Measurements from ENCODE around the gene WIZ.
A peak's percentile ranks its signal among the peaks of the same experiment; 100 is the strongest.
"Not testable (repeated sequence)": the region's sequence is repeated elsewhere in the genome, so short reads cannot be mapped to it uniquely, and the experiment has no call there.

WIZ gene

GRCh38 chr19:15428956-15429824 lies 20.6 kb downstream of the WIZ start:
- no peak for DNase-seq

GRCh38 chr19:15427991-15428471 lies 21.7 kb downstream of the WIZ start:
- DNase-seq: no peak

- DNase-seq: no peak
Measured at GRCh38 chr19:15427350-15427700, 22.4 kb downstream of the WIZ start.

- no peak for DNase-seq
Measured at GRCh38 chr19:15426485-15427349, 23.0 kb downstream of the WIZ start.

DNA sequence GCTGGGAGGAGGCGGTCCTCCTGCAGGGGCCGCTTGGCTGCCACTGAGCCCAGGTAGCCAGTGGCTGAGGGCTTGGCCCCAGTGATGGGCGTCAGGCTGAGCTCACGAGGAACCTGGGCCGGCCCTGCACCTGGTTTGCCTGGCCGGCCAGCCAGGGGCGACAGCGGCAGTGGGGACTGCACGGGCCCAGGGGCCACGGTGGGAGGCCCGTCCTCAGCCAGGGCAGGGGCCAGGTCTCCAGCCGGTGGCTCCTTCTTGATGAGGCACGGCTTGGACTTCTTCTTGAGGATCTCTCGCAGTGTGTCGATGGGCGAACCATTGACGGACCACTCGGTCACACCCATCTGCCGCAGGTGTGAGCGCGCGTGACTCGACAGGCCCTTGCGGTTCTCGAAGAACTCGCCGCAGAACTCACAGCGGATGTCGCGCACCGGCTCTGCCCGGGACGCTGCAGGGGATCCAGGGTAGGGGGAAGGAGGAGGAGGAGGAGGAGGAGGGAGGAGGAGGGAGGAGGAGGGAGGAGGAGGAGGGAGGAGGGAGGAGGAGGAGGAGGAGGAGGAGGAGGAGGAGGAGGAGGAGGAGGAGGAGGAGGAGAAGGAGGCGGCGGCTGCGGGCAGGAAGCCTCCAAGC lies 24.3 kb downstream of the WIZ start:
- DNase-seq: no peak

DNA sequence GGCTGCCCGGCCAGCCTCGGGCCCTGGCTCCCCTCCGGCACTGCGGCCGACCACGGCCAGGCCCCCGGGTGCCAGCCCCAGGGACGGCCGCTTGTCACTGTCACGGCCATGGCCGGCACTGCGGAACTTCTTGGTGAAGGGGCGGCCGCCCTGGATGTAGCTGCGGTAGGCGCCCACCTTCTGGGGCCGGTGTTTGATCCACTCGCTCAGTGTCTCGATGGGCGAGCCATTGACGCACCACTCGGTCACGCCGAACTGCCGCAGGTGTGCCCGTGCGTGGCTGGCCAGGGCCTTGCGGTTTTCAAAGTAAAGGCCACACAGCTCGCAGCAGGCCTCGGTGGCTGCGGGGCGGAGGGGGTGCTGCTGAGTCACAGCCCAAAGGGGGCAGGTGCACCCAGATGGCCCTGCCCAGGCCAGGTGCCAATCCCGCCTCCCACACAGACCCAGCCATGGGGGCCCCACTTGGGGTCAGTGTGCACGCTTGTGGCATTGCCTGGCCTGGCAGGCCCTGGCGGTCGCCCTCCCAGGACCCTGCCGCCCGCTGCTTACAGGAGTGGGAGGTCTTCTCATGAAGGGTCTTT lies 25.0 kb downstream of the WIZ start:
- no peak for DNase-seq

DNA sequence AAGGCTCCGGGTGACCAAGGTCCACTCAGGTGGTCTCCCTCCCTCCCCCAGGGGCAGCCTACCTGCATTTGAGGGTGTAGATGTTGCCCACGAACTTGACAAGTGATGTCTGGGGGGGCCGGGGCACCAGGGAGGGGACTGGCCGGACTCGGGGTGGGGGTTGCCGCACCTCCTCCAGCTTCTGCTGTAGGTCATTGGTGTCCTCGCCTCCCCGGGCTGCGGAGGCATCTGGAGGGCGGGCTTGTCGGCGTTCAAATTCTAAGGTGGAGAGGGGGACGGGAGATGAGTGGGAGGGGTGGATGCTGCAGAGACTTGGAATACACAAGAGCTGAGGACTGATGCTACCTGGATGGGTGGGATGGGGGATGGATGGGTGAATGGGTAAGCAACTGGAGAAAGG lies 25.6 kb downstream of the WIZ start:
- DNase-seq: no peak

- DNase-seq: no peak
Measured at GRCh38 chr19:15423130-15423529, 26.6 kb downstream of the WIZ start.

- DNase-seq: no peak
Measured at GRCh38 chr19:15422296-15423075, 27.3 kb downstream of the WIZ start.

DNA sequence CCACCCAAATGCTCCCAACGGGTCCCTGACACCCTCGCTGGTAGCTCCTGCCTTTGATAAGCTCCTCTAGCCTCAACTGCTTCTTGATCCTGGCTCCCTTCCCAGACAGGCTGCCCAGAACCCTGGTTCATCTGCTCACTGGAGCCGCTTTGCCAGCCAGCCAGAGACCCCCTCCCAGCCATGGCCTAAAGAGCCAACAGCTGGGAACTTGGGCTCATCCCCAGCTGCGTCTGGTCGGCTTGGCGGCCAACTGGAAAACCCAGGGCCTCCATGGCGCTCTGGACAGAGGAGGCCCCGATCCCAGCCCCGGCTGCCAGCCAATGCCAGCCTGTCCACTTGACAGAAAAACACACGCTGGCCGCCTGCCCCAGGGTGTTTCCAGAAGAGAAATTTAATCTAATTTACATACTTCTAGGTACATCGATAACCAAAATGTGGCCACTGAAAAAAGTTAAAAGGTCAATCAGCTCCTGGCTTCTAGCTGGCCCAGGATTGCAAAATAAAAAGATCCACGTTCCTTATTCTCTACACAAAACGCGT lies 28.0 kb downstream of the WIZ start:
- peak; percentile 74 for DNase-seq

- no peak for DNase-seq
Measured at GRCh38 chr19:15421136-15421695, 28.5 kb downstream of the WIZ start.

DNA sequence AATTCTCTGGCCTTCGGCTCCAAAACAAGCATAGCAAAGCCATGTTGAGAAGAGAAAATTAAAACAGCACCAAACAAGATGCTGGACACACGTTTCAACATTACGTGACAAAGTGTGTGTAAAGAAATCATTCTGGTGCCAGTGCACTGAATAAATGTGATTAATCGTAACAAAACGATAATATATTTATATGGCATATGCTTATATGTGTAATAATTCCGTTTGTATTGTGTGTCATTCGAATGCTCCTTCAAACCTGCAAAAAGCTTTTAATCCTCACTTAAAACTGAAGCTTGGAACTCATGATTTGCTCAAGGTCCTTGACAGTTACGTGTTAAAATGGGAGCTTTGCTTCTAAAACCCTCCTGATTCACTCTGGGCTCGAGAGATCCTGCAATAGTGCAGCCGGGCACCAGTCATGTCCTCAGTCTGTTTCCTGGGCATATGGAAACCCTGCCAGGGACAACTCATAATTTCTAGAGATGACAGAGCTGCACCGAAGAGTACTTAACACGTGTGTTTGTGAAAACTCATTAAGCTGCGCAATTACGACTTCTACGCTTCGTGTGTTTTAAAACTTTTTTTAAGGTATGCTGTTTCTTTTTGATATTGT lies 30.2 kb downstream of the WIZ start:
- no peak for DNase-seq

DNA sequence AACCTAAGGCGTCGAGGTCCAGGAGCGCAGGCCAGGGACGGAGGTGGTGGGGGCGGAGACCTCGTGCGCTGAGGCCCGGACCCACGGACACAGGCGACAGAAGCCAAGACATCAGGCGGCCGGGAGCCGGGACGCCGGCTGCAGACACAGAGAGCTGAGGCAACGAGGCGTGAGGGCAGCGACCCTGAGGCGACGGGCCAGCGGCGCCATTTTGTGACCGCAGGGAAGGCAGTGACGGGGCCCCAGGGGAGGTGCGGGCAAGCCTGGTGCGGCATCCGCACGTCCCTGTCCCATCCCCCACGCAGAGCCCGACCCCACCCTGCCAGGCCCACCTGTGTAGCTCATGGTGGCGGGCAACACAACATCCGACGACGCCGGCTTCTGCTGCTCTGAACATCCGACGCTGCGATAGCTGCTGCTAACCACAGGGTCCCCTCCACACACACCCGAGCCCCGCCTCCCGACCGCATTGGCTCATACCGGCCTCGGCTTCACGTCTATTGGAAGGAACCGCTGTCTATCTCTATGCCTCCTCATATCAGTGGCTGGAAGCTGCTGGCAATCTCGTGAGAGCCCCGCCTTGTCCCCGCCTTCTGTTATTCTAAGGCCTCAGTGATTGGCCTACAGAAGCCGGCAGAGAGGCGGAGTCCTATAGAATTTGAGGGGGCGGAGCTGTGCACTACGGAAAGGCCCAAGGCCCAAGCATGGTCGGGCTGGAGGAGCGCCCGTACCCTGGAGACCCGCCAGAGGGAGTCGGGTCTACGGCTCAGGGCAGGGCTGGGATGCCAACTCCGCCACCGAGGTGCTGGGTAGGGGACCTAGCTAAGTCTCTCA lies 31.0 kb downstream of the WIZ start, which contains the start of gene AKAP8L:
Gene AKAP8L (minus strand): TSS at position 410 of the 834 bp plus-strand sequence. CDS start 65 bp downstream, at position 345.
- DNase-seq: peak; percentile 99

DNA sequence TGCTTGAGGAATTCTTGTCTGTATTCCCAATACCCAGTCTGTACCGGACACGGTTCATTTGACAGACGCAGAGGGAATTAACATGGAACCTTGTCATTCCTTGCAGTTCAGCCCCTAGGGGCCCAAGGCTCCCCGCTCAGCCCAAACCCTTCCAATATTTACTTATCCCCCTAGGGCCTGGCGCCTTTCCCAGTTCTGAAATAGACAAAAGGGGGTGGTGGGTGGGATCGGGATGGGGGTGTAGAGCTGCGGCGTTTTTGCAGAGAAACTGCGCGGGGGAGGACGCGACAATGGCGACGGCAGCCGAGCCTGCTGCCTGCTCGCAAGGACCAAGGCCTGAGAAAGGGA lies 31.6 kb downstream of the WIZ start:
- DNase-seq: no peak

- no peak for DNase-seq
Measured at GRCh38 chr19:15417699-15418098, 32.1 kb downstream of the WIZ start.

DNA sequence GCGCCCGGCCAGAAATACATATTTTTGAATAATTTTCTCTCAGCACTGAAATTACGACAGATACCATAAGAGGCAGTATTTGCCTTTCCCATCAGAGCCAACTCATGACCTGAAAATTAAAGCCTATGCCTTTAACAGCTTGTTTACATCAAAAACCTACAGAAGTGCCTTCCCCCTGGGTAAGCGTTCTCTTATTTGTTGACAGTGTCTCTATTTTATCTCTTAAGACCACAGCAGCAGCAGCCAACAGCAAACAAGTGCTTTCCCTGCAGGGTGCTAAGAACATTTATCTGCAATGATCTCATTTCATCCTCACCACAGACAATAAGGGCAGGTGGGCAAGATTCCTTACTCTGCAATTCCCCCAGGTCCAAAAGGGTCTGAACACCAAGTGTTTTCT lies 36.9 kb downstream of the WIZ start:
- no peak for DNase-seq

DNA sequence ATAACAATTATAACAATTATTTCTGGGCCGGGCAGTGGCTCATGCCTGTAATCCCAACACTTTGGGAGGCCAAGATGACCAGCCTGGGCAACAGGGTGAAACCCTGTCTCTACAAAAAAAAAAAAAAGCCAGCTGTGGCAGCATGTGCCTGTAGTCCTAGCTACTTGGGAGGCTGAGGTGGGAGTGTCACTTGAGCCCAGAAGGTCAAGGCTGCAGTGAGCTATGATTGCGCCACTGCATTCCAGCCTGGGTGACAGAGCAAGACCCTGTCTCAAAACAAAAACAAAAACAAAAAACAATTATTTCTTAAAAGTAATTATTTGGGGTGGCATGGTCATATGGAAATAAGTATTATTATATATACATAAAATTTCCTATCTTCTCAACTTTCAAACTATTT lies 38.4 kb downstream of the WIZ start:
- DNase-seq: not testable (repeated sequence)

DNA sequence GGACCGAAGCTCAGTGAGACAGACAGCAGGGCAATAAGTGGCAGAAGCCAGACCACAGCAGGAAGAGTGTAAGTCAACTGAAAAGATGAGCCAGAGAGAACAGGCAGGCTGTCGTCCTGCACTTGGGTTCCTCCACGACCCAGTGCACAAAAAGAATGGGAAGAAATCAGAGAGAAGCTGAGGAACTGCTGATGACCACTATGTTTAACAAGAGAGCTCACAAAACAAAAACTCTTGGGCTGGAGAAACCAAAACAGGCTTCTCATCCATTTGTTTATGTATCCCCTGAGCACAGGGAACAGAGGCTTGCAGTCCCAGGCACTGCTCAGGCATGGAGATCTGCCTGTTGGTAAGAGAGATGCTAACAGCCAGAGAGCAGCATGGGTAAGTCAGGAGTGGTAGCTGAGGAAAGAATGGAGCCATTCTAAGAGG lies 45.0 kb downstream of the WIZ start:
- DNase-seq: no peak

DNA sequence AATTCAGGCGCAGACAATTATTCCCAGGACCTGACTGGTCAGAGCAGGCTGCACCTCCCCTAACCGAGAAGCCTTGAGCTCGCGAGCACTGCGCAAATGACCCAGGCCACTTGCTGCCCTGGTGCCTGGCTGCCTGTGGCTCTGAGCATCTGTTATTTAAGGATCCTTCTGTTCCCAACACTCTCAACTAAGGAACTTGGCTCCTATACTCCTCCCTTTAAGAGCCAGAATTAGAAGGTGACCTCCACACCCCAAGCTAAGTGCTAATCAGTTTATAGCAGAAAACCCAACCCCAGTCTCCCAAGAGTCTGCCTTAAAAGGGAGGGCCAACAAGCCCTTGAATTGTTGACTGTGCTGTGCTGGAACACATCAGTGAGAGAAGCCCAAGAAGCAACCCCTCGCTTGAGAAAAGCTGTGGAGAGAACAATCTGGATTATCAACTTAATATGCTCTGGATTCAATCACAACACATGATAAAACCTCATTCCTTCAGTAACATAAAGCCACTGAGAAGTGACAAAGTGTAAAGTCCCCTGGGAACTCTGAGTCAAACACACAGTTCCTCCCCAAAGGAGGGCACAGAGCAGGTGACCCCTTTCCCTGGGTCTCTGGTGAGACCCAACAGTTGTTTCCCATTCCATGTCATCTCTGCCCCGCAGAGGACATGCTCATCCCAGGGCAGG lies 45.5 kb downstream of the WIZ start:
- no peak for DNase-seq

DNA sequence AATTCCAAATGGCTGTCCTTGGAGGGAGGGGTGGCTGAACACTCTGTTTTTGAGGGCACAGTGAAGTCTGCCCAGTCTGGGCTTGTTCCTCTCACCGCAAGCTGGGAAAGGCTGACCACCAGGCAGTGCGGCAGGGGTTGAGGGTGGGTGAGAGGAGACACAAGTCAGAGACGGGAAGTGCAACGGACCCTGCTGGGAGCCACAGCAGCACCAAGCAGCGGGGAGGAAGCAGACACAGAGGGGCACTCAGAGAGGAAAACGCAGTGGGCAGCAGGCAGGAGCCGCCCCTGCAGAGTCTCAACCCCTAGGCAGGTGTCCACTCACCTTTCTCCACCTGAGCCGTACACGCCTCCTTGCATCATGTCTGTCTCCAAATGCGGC lies 46.6 kb downstream of the WIZ start:
- DNase-seq: no peak

All from DMS 273 treated with DMSO at 0.1 percent for 48 hours (cell line).